ENCODE data around the gene TBXA2R. TPM values are rescaled to one million over a fixed set of nuclear protein-coding genes. Genes with fewer than 3 reads are reported as not detected.

The TBXA2R gene
- total and polyA plus RNA-seq, 2 donors (not counting 3 experiments of a cell fraction or from before 2014, with no cell fraction given), result 2.4 to 2.9 TPM

- Histone ChIP-seq H3K4me1 (ENCODE audit: control insufficient read depth, extremely low read depth, insufficient read depth, low read length) (peaks cover 12% of the 10 kb centered on the region), H2AFZ (ENCODE audit: low read depth, low read length) (no peak overlapping the region), H3K9me1 (replicated peaks; ENCODE audit: control insufficient read depth, extremely low read depth, insufficient read depth, low read length) (no peaks in the 10 kb centered on the region), H3K36me3 (ENCODE audit: control insufficient read depth in 2 of 2, extremely low read depth in 1 of 2, insufficient read depth in 2 of 2, low read length in 2 of 2) (peaks cover 0 to 23% of the 10 kb centered on the region in 2 experiments), H3K27me3 (ENCODE audit: control insufficient read depth in 2 of 2, insufficient read depth in 2 of 2, low read length in 2 of 2) (no peaks in the 10 kb centered on the region), H3K27ac (ENCODE audit: insufficient read depth, low read depth, low read length) (no peak overlapping the region), H3K4me3 (replicated peaks in 1 of 3; ENCODE audit: insufficient read depth in 1 of 3, low read depth in 1 of 3, low read length in 3 of 3) (no peak overlapping the region), H3K9me3 (replicated peaks; ENCODE audit: control insufficient read depth, insufficient read depth, low read length) (no peaks in the 10 kb centered on the region), H4K20me1 (replicated peaks; ENCODE audit: control insufficient read depth, extremely low read depth, insufficient read depth, low read length) (no peaks in the 10 kb centered on the region), H3K9ac (replicated peaks; ENCODE audit: extremely low read depth, insufficient read depth, low read length) (no peak overlapping the region), H3K4me2 (ENCODE audit: insufficient read depth, low read length) (no peak overlapping the region), H3K79me2 (ENCODE audit: control insufficient read depth, insufficient read depth, low read length) (peaks cover 18% of the 10 kb centered on the region)
- TF ChIP-seq GATA2 (IDR thresholded peaks at IDR 0.05; ENCODE audit: insufficient read depth, insufficient read length, low read depth, low read length), result no peak
- no peak for TF ChIP-seq MAX (IDR thresholded peaks at IDR 0.05; ENCODE audit: insufficient read depth, insufficient read length)
- TF ChIP-seq POLR2AphosphoS5 (IDR thresholded peaks at IDR 0.05; ENCODE audit: insufficient read depth, low read depth, low read length), result no peak
- TF ChIP-seq JUN (IDR thresholded peaks at IDR 0.05; ENCODE audit: borderline replicate concordance, insufficient read depth, insufficient read length, low read depth), result no peak
- no peak for TF ChIP-seq MYC (IDR thresholded peaks at IDR 0.05; ENCODE audit: low read depth, low read length)
- no peak for TF ChIP-seq POLR2A (IDR thresholded peaks at IDR 0.05; ENCODE audit: low read depth, low read length)
- TF ChIP-seq FOS (IDR thresholded peaks at IDR 0.05; ENCODE audit: borderline replicate concordance, insufficient read depth, low read length), result no peak
- no peak for TF ChIP-seq EZH2 (IDR thresholded peaks at IDR 0.05; ENCODE audit: borderline replicate concordance, low read depth, low read length, severe bottlenecking)
- TF ChIP-seq CTCF (IDR thresholded peaks at IDR 0.05; ENCODE audit: extremely low read depth in 1 of 2, insufficient read depth in 1 of 2, low read depth in 1 of 2, low read length in 2 of 2), result no peak
- BruUV-seq (replicated peaks), result no TSS peak
- POLR2A ChIA-PET, result no interaction called here
- DNase-seq (ENCODE audit: low read depth, low spot score) (no peak), FAIRE-seq (no peak)
- intact Hi-C loops (cut with micrococcal nuclease), result loop anchor here (10.0 kb wide), 1 partner anchor 83 kb away; the partner anchor contains the start of genes PIP5K1C and TJP3
- dilution Hi-C loops (cut with MboI; ENCODE audit: extremely low pct_ligation_motif_present, low sequenced_read_pairs), result no loop called here
- CTCF ChIA-PET, result interaction anchor here (0.6 to 1.1 kb wide), 4 partner anchors 34 to 96 kb away, joined by 3 read pairs; no protein-coding TSS in a partner anchor
These were observed 15.5 kb upstream of the TBXA2R start for GRCh38 chr19:3622224-3622623.

Measured in endothelial cell of umbilical vein (primary cell).